Endothelial cell of umbilical vein (primary cell): Measurements from ENCODE around the gene PRMT7. TPM values are rescaled to one million over a fixed set of nuclear protein-coding genes. Genes with fewer than 3 reads are reported as not detected.

Experiments
- BruUV-seq: library from RNA; stranded (reverse); fragments of 400-500 nt; replicated peaks from 2 replicates; lab custom pipeline; 2021; lab: Mats Ljungman, UMichigan
- CTCF ChIA-PET: fragments of 300-600, 350-600 bp; sonication (Branson Sonifier 250); formaldehyde crosslinking; loops from one replicate; lab custom pipeline; 2021; ENCODE audit warnings: antibody characterized with exemption, inconsistent platforms; lab: Charles Lee
- POLR2A ChIA-PET: fragments of 300-600, 350-600 bp; sonication (Branson Sonifier 250); formaldehyde crosslinking; loops from one replicate; lab custom pipeline; 2021; ENCODE audit warnings: antibody characterized with exemption, inconsistent platforms; lab: Charles Lee
- DNase-seq: peaks from one replicate; pipeline ENCODE4 v3.0.0-alpha.2; 2011; ENCODE audit warnings: low read depth, low spot score
- FAIRE-seq: peaks from 2 replicates; lab custom pipeline; 2011; peaks lifted over from hg19 to GRCh38; lab: Jason Lieb, UNC
- H2AFZ ChIP-seq: 2 replicates; pipeline ENCODE4 v1.6.0; 2012; ENCODE audit warnings: low read depth, low read length, control low read depth, inconsistent platforms
- H3K27ac ChIP-seq: 2 replicates; pipeline ENCODE4 v1.5.1; 2011; ENCODE audit warnings: low read depth, mild to moderate bottlenecking, control low read depth, low read length, moderate library complexity; ENCODE audit not compliant: insufficient read depth
- H3K27me3 ChIP-seq, 2 experiments: 2 replicates each; pipeline versions ENCODE4 v1.6.0 to v1.6.1; 2011; ENCODE audit warnings: low read length in 2 of 2, mixed read lengths in 1 of 2; ENCODE audit not compliant: control insufficient read depth in 2 of 2, insufficient read depth in 2 of 2
- H3K36me3 ChIP-seq, 2 experiments: 2 replicates in 1 of 2; 3 replicates in 1 of 2; pipeline ENCODE4 v1.5.1; 2011; ENCODE audit warnings: low read length in 2 of 2, mild to moderate bottlenecking in 1 of 2, moderate library complexity in 1 of 2; ENCODE audit not compliant: control insufficient read depth in 2 of 2, insufficient read depth in 2 of 2; ENCODE audit errors: extremely low read depth in 1 of 2
- H3K4me1 ChIP-seq: 3 replicates; pipeline ENCODE4 v1.5.1; 2011; ENCODE audit warnings: mild to moderate bottlenecking, low read length; ENCODE audit not compliant: control insufficient read depth, insufficient read depth; ENCODE audit errors: extremely low read depth
- H3K4me2 ChIP-seq: 2 replicates; pipeline ENCODE4 v1.6.1; 2011; ENCODE audit warnings: low read length, control low read depth, mixed read lengths; ENCODE audit not compliant: insufficient read depth
- H3K4me3 ChIP-seq, 3 experiments: fragments of 200-600 bp in 1 of 3; sonication (generic), shearing (Covaris generic) in 1 of 3; replicated peaks in 1 of 3; 2 replicates each; pipeline ENCODE4 v1.5.1; 2011 to 2016; ENCODE audit warnings: control low read depth in 3 of 3, low read length in 3 of 3, mild to moderate bottlenecking in 2 of 3, inconsistent platforms in 1 of 3, low read depth in 1 of 3, moderate library complexity in 1 of 3; ENCODE audit not compliant: insufficient read depth in 1 of 3
- H3K79me2 ChIP-seq: 2 replicates; pipeline ENCODE4 v1.6.0; 2012; ENCODE audit warnings: low read length, inconsistent platforms; ENCODE audit not compliant: control insufficient read depth, insufficient read depth
- H3K9ac ChIP-seq: replicated peaks from 2 replicates; pipeline ENCODE3; 2011; ENCODE audit warnings: low read length, control low read depth; ENCODE audit not compliant: insufficient read depth; ENCODE audit errors: extremely low read depth
- H3K9me1 ChIP-seq: replicated peaks from 3 replicates; pipeline ENCODE4 v1.6.0; 2011; ENCODE audit warnings: mild to moderate bottlenecking, low read length; ENCODE audit not compliant: control insufficient read depth, insufficient read depth; ENCODE audit errors: extremely low read depth
- H3K9me3 ChIP-seq: replicated peaks from 2 replicates; pipeline ENCODE4 v1.5.1; 2012; ENCODE audit warnings: low read length, inconsistent platforms; ENCODE audit not compliant: control insufficient read depth, insufficient read depth
- H4K20me1 ChIP-seq: replicated peaks from 2 replicates; pipeline ENCODE3; 2011; ENCODE audit warnings: mild to moderate bottlenecking, low read length; ENCODE audit not compliant: control insufficient read depth, insufficient read depth; ENCODE audit errors: extremely low read depth
- FOS ChIP-seq: IDR thresholded peaks from 2 replicates; pipeline ENCODE4 v1.6.1; 2011; ENCODE audit warnings: mild to moderate bottlenecking, low read length, moderate library complexity, borderline replicate concordance; ENCODE audit not compliant: insufficient read depth
- POLR2A ChIP-seq: IDR thresholded peaks from 2 replicates; pipeline ENCODE4 v1.6.1; 2012; ENCODE audit warnings: low read depth, mild to moderate bottlenecking, control low read depth, low read length
- dilution Hi-C: fragments of 300-500 bp; cut with MboI; formaldehyde crosslinking; loops from one replicate; pipeline ENCODE4 v1.15.0; 2019; ENCODE audit warnings: low sequenced_read_pairs; ENCODE audit not compliant: extremely low pct_ligation_motif_present
- intact Hi-C: fragments of 100-400 bp; cut with micrococcal nuclease; formaldehyde crosslinking; loops from one replicate; pipeline ENCODE4 v1.10.0; 2022
- polyA plus RNA-seq, 4 experiments: library from polyadenylated mRNA; depleted of rRNA in 3 of 4; stranded (reverse) in 3 of 4; unstranded in 1 of 4; fragments of >200 nt; gene quantifications; 2 replicates each; pipeline versions ENCODE4 v1.2.1 to v1.2.3, GENCODE V29; 2011 to 2012; ENCODE audit warnings: missing spikeins in 1 of 4
- small RNA-seq: library from RNA; depleted of rRNA; stranded (forward); fragments of <200 nt; gene quantifications from one replicate; pipeline ENCODE3, GENCODE V24; 2012; ENCODE audit warnings: low replicate concordance, low read depth; ENCODE audit not compliant: insufficient read depth, insufficient read length
- total RNA-seq: library from RNA; stranded (reverse); gene quantifications from 2 replicates; pipeline ENCODE4 v1.2.3, GENCODE V29; 2021

PRMT7 gene
- total and polyA plus RNA-seq, 2 donors (not counting 3 experiments of a cell fraction or from before 2014, with no cell fraction given), result 43.4 to 57.9 TPM

GRCh38 chr16:68406458-68407152 is 95.8 kb downstream of the PRMT7 start:
- H3K9ac ChIP-seq, result no peak overlapping the region
- H3K27ac ChIP-seq, result no peak overlapping the region
- H4K20me1 ChIP-seq, result no peaks in the 10 kb centered on the region
- intact Hi-C loops (no loop called here), dilution Hi-C loops (no loop called here)
- no peaks in the 10 kb centered on the region for H3K79me2 ChIP-seq
- H3K4me2 ChIP-seq, result no peak overlapping the region
- peaks cover 3 to 15% of the 10 kb centered on the region in 2 experiments for H3K27me3 ChIP-seq
- BruUV-seq, result no TSS peak
- H3K9me3 ChIP-seq, result no peaks in the 10 kb centered on the region
- DNase-seq (no peak), FAIRE-seq (peak; percentile 21)
- H3K36me3 ChIP-seq, result no peaks in the 10 kb centered on the region
- no peak overlapping the region for H3K4me3 ChIP-seq
- ChIA-PET CTCF (interaction anchor here (1.1 to 2.8 kb wide), 4 partner anchors 10 to 114 kb away, joined by 3 to 12 read pairs (median 4); no protein-coding TSS in a partner anchor), POLR2A (interaction anchor here (0.5 kb wide), 1 partner anchor 63 kb away, joined by 6 read pairs; no protein-coding TSS in a partner anchor)
- H3K4me1 ChIP-seq, result no peaks in the 10 kb centered on the region
- no peaks in the 10 kb centered on the region for H3K9me1 ChIP-seq
- no peak for TF ChIP-seq POLR2A
- no peak for TF ChIP-seq FOS
- H2AFZ ChIP-seq, result no peak overlapping the region

Small RNA genes within 50 kb of the gene (small RNA-seq; reads per million reads assigned to genes)
- gene RNU4-30P (not detected), gene RNU6-1262P (not detected)

Other genes starting within 250 kb of the PRMT7 start
- gene NFATC3, start 225.6 kb upstream of the PRMT7 start, total RNA-seq, result 30.5 and 33.1 TPM in 2 replicates
- 15.6 and 15.8 TPM in 2 replicates for gene NFATC3, start 225.6 kb upstream of the PRMT7 start, polyA plus RNA-seq
- 0.66 and 0.99 TPM in 2 replicates for gene ESRP2, start 74.9 kb upstream of the PRMT7 start, total RNA-seq
- 0.57 and 0.70 TPM in 2 replicates for gene ESRP2, start 74.9 kb upstream of the PRMT7 start, polyA plus RNA-seq
- gene PLA2G15, start 65.6 kb upstream of the PRMT7 start, total RNA-seq, result 24.0 and 24.3 TPM in 2 replicates
- 41.8 and 45.4 TPM in 2 replicates for gene PLA2G15, start 65.6 kb upstream of the PRMT7 start, polyA plus RNA-seq
- 68.0 and 68.7 TPM in 2 replicates for gene SLC7A6, start 46.5 kb upstream of the PRMT7 start, total RNA-seq
- gene SLC7A6, start 46.5 kb upstream of the PRMT7 start, polyA plus RNA-seq, result 86.5 and 92.0 TPM in 2 replicates
- 22.0 and 22.9 TPM in 2 replicates for gene SLC7A6OS, start 73 bp upstream of the PRMT7 start, total RNA-seq
- 7.1 and 8.3 TPM in 2 replicates for gene SLC7A6OS, start 73 bp upstream of the PRMT7 start, polyA plus RNA-seq
- gene SMPD3, start 137.5 kb downstream of the PRMT7 start, total RNA-seq, result not detected in 2 replicates
- gene SMPD3, start 137.5 kb downstream of the PRMT7 start, polyA plus RNA-seq, result not detected in 2 replicates
- 18.4 and 22.4 TPM in 2 replicates for gene ZFP90, start 228.3 kb downstream of the PRMT7 start, total RNA-seq
- gene ZFP90, start 228.3 kb downstream of the PRMT7 start, polyA plus RNA-seq, result 10.1 and 10.9 TPM in 2 replicates